Measurements from ENCODE around the gene RAVER2.

DNA sequence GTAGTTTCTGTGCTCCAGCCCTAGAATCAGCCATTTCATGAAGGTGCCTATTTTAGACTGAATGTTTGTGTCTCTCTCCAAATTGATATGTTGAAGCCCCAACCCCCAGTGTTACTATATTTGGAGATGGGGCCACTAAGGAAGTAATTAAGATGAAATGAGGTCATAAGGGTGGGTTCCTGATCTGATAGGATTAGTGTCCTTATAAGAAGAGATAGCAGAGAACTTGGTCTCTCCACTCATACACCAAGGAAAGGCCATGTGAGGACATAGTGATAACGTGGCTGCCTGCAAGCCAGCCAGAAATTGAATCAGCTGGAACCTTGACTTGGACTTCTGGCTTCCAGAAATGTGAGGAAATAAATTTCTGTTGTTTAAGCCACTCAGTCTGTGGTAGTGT, 12.3 kb downstream of the RAVER2 start:
- TF ChIP-seq CTCF (IDR thresholded peaks at IDR 0.05), result no peak
- TF ChIP-seq SIN3A (IDR thresholded peaks at IDR 0.05; ENCODE audit: borderline replicate concordance, insufficient read depth, low read depth, low read length), result no peak
- TF ChIP-seq POLR2AphosphoS5 (IDR thresholded peaks at IDR 0.05; ENCODE audit: low read depth, low read length), result no peak
- no peak for TF ChIP-seq TCF7L2 (IDR thresholded peaks at IDR 0.05; ENCODE audit: low read depth, low read length)
